ENCODE measurements around the gene PTPRN2.

Gene PTPRN2

GRCh38 chr7:158373476-158374133 is 214.0 kb downstream of the PTPRN2 start:
- ChIA-PET CTCF (no interaction called here), POLR2A (no interaction called here)
- TF ChIP-seq CTCF (IDR thresholded peaks at IDR 0.05; ENCODE audit: insufficient read depth, low read length, missing control alignments) = no peak
- H3K4me3 ChIP-seq (ENCODE audit: low read depth, low read length) = no peak overlapping the region
- no peak for DNase-seq (ENCODE audit: low read depth, low spot score)

GRCh38 chr7:158372400-158373342 is 215.0 kb downstream of the PTPRN2 start:
- no peak for DNase-seq (ENCODE audit: low read depth, low spot score)
- POLR2A ChIA-PET = no interaction called here
- no peak for TF ChIP-seq CTCF (IDR thresholded peaks at IDR 0.05; ENCODE audit: insufficient read depth, low read length, missing control alignments)
- CTCF ChIA-PET = no interaction called here
- H3K4me3 ChIP-seq (ENCODE audit: low read depth, low read length) = no peak overlapping the region

- DNase-seq (ENCODE audit: low read depth, low spot score) = no peak
- CTCF ChIA-PET = no interaction called here
- H3K4me3 ChIP-seq (ENCODE audit: low read depth, low read length) = no peak overlapping the region
- POLR2A ChIA-PET = no interaction called here
- no peak for TF ChIP-seq CTCF (IDR thresholded peaks at IDR 0.05; ENCODE audit: insufficient read depth, low read length, missing control alignments)
Measured at GRCh38 chr7:158371856-158372255, 215.8 kb downstream of the PTPRN2 start.

GRCh38 chr7:158369866-158370265 is 217.8 kb downstream of the PTPRN2 start:
- DNase-seq (ENCODE audit: low read depth, low spot score) = no peak
- ChIA-PET POLR2A (no interaction called here), CTCF (no interaction called here)
- H3K4me3 ChIP-seq (ENCODE audit: low read depth, low read length) = no peak overlapping the region
- TF ChIP-seq CTCF (IDR thresholded peaks at IDR 0.05; ENCODE audit: insufficient read depth, low read length, missing control alignments) = no peak

GRCh38 chr7:158369290-158369689 is 218.3 kb downstream of the PTPRN2 start:
- ChIA-PET POLR2A (no interaction called here), CTCF (no interaction called here)
- TF ChIP-seq CTCF (IDR thresholded peaks at IDR 0.05; ENCODE audit: insufficient read depth, low read length, missing control alignments) = no peak
- no peak overlapping the region for H3K4me3 ChIP-seq (ENCODE audit: low read depth, low read length)
- no peak for DNase-seq (ENCODE audit: low read depth, low spot score)

- POLR2A ChIA-PET = no interaction called here
- CTCF ChIA-PET = no interaction called here
- no peak for DNase-seq (ENCODE audit: low read depth, low spot score)
- H3K4me3 ChIP-seq (ENCODE audit: low read depth, low read length) = no peak overlapping the region
- no peak for TF ChIP-seq CTCF (IDR thresholded peaks at IDR 0.05; ENCODE audit: insufficient read depth, low read length, missing control alignments)
Measured at GRCh38 chr7:158368449-158368848, 219.2 kb downstream of the PTPRN2 start.

Data from AG04449 (cell line).